Dermis blood vessel endothelial cell (primary cell): ENCODE data around the gene BMPR1B. TPM values are rescaled to one million over a fixed set of nuclear protein-coding genes. Genes with fewer than 3 reads are reported as not detected.

Experiments used
- DNase-seq: peaks from one replicate; pipeline ENCODE4 v3.0.0; 2010
- total RNA-seq: library from RNA; depleted of rRNA; stranded (reverse); fragments of >200 nt; gene quantifications from 2 replicates; pipeline ENCODE4 v1.2.3, GENCODE V29; 2014

BMPR1B gene
- total RNA-seq, 1 donor from 2014 or later: 0.34 TPM

DNA sequence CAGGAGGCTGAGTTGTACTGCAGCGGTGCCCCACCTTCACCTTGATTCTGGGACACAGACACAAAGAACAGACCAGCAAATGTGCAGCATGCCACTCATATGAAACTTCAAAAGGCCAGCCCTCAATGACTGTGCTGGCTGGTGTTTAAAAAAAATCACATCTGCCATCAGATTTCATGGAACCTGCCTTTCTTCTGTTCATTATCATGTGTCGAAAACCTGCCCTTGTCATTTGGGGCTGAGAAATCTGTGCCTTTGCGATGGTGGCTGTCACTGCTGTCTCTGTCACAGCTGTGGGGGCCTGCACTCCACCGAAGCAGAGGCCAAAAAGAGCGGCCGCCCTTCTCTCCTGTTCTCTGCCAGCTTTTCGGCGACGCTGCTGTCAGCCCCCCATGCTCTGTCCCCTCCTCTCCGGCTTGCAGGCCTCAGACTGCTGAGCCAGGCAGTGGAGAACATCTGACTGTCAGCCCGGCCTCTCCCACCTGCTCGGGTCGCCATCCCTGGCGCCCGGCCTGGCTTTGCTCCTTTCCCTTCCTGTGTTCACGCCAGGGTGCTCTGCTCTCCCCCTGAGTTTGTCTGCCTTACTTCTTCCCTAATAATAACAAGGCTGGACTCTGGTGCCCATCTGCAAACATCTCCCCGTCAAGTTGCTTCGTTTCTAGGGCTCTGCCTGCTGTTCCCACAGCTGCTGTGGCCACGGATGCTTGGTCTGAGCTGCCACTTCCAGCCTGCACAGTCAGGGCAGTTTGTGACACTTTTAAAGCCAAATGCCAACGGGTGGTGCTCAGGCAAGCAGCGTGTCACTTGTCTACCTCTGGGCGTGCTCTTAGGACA is 435.9 kb downstream of the BMPR1B start:
- DNase-seq: no peak

DNA sequence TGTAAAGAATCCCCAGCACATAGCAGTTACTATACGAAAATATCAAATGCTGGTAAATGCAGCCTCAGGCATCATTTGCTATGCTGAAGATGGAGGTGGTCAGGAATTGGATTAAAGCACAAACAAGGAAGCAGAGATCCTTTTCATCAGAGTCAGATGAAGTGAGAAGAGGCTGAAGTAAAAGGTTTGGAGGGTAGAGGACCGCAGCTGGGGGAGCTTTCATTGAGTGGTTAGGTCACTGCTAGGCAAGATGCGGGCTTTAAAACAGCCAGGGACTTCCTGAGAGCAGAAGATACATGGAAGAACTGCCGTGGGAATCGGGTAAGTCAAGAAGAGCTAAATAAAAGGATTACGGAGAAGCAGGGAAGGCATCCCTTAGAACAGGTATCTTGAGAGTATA is 439.6 kb downstream of the BMPR1B start:
- DNase-seq: no peak

DNA sequence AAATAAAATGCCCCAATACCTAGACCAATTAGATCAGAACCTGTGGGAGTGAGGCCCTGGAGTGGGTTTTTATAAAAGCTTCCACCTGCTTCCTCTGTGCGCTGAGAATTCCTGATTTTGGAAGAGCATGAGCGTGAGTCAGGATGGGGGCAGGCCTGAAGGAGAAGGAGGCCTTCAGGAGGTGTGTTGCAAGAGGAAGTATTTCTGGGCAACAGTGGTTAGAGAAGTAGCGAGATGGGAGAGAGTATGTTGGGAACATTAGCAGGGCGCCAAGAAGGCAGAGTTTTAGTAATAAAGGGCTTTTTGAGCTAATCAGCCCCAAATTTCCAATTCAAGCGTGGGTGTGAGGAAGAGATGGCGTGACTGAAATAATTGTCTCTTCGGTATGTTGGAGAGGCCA is 441.2 kb downstream of the BMPR1B start:
- no peak for DNase-seq

DNA sequence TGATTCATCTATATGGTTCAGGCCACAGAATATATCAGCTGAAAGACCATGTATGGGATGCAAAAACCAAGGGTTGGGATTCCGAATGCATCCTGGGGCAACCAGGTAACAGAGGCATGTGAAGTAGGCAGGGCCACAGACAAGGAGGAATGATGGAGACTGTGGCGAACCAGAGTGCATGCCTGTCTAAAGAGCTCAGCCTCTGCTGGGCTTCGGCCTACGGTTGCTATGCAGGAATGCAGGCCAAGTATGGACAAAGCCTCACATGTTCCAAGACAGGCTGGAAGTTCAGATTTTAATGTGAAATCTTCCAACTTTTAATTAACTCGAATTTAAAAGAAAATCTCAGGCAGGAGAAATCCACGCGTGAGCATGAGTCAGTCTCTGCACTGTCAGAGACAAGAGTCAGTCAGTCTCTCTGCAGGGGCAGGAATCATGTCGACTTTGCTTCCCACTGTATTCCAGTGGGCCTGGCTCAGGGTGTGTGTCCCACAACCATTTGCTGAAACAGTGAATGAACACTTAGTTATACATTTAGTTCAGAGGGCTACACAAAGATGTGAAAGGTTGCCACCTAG is 446.6 kb downstream of the BMPR1B start:
- DNase-seq: no peak

DNA sequence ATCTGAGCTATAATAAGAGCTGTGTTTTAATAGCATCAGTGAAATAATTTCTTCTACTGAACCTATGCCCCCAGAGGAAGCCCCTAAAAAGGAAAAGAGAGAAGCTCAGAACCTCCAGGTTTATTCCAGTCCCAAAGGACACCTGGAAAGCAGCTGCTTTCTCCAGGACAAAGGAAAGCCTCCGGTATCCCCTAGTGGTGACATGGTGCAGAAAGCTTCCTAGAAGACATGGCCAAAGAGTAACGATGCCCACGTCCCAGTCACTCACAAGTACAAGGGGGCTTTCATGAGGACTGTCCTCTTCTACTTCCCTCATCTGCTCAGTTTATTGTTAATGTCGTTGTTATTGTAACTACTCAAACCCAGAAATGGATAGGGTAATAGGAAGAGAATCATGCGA is 447.1 kb downstream of the BMPR1B start:
- no peak for DNase-seq
